Stimulated activated CD8-positive, alpha-beta memory T cell treated with anti-CD3 and anti-CD28 coated beads, Interleukin-2, amount 100 ng/mL, for 48 hours (primary cell): Measurements from ENCODE around the gene FUT9.

Experiments used
- DNase-seq, 2 donors: peaks; one replicate each; pipeline ENCODE4 v3.0.0-alpha.2; 2020; ENCODE audit warnings: low read depth in 2 of 2

Gene FUT9

DNA sequence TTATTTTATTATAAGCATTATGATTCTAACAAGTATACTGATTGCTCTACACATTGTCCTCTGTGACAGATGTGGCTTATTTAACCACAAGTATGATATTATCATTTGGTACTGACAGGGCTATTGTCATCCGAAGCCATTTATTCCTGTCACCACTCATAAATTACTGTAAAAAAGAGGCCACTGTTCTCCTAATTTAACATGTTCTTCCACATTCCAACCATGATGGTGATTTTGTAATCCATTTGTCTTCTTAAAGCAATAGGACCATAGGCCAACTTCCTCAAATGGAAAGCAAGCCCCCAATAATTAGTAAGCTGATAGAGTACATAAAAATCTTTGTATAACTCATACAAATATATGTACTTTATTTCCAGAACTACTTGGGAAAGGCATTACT lies 50.6 kb downstream of the FUT9 start:
- DNase-seq: no peak

- no peak for DNase-seq
Observed at GRCh38 chr6:96073555-96073954, 57.8 kb downstream of the FUT9 start.

DNA sequence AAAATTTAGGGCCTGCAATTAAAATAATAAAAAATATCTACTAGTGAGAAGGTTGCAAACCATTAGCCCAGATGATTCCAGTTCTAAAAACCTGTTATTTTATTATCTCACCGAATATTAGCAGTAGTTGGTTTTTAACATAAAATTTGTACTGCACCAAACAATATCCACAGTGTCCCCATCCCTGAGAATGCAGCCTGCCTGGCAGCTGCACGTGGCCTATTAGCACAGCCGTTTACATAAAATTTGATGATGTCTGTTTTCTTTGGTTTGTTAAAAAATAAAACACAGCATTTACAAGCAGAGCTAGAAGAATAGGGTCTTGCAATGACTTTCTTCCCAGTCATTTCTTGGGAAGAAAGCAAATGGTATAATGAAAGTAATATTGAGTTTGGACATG lies 58.2 kb downstream of the FUT9 start:
- no peak for DNase-seq

- no peak for DNase-seq
Observed at GRCh38 chr6:96075826-96076225, 60.1 kb downstream of the FUT9 start.

GRCh38 chr6:96086745-96087144 lies 71.0 kb downstream of the FUT9 start:
- no peak for DNase-seq

DNA sequence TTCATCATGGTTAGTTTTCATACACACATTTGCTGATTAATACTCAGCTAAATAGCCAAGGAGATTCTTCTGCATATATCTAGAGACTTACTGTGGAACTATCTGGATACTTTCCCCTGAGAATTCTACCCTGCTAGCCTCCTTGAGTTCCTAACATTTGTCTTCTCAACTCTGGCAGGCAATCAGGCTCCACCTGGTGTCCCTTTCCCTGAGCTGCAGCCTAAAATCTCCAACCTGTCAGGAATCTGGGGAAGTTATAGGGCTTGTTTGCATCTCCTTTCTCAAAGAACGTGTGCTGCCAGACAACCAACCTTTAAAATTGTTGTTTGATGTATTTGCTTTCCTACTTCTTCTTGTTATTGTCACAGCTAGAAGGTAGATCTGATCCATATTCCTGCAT lies 73.4 kb downstream of the FUT9 start:
- no peak for DNase-seq

DNA sequence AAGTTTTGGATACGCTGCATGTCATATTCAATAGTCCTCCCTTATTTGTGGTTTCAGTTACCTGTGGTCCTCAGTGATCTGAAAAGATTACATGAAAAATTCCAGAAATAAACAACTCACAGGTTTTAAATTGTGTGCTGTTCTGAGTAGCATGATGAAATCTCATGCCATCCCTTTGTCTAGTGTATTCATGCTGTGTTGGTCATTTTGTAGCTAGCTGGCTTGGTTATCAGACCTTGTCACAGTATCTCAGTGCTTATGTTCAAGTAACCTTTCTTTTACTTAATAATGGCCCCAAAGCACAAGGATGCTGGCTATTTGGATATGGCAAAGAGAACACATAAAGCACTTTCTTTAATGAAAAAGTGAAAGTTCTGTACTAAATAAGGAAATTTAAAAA lies 78.3 kb downstream of the FUT9 start:
- no peak for DNase-seq

DNA sequence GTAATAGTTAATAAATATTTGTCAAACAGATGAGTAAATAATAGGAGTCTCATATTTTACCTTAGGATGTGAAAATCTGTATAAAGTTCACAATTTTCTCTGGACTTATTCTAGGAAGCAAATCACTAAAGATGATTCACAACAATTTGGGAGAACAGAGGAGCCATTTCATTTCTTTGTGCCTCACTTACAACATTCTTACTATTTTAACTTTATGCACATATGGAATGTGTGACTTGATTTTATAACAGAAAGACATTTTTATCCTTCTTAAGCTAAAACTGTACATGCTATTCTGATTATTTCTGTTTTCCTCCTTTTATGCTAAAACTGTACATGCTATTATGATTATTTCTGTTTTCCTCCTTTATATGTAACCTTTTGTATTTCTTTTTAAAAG lies 83.3 kb downstream of the FUT9 start:
- DNase-seq: no peak

GRCh38 chr6:96101564-96101963 lies 85.8 kb downstream of the FUT9 start:
- no peak for DNase-seq

GRCh38 chr6:96104910-96105309 lies 89.1 kb downstream of the FUT9 start:
- DNase-seq: no peak

DNA sequence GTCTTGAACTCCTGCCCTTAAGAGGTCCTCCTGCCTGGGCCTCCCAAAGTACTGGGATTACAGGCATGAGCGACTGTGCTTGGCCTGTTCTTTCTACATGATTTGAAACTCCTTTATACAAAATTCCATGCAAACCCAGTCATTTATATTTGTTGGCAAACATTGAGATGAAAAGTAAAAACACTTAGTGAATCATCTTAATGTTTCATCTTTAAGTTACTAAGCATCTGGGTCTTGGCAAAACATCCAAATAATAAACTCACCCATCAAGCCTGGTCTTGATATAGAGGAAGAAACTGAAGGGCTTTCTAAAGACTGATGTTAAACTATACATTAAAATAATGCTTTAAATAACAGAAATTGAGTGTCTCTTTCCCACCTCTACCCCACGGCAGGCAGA lies 95.1 kb downstream of the FUT9 start:
- DNase-seq: no peak

- no peak for DNase-seq
Observed at GRCh38 chr6:96116674-96117073, 100.9 kb downstream of the FUT9 start.

GRCh38 chr6:96124778-96125177 lies 109.0 kb downstream of the FUT9 start:
- DNase-seq: no peak

DNA sequence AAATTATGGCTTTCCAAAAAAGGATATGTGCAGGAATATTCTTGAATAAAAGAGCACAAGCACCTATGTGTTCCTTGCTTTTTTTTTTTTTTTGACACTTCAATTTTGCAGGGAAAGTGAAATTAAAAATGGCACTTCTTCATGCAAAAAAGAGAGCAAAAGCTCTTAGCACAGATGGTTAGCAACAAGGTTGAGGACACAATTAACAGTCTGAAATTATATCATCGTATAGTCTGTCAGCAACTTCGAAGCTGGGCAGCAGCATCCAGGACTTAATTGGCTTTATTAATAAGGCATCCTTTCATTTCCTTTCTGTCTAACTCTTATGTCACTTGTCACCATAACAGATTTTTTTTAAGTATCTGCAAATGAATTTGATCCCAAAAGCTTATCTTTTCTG lies 122.6 kb downstream of the FUT9 start:
- DNase-seq: no peak

- no peak for DNase-seq
Observed at GRCh38 chr6:96142142-96142541, 126.4 kb downstream of the FUT9 start.

DNA sequence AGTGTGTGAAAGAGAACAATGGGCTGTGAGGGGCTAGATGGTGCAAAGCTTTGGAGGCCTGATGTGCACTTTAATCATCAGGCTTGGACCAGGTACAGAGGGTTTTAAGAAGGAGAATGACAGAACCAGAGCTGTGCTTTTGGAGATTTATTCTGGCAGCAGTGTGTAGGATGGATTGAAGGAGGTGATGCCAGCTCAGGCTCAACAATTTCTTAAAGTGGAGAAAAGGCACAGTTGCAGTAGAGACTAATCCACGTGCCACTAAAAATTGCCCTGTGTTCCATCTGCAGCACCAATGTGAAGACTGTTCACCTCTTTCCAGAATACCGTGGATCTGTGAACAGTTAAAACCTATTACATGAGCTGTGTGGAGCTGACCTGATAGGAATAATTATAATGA lies 134.7 kb downstream of the FUT9 start:
- no peak for DNase-seq

- DNase-seq: no peak
Observed at GRCh38 chr6:96151707-96152106, 135.9 kb downstream of the FUT9 start.

- DNase-seq: no peak
Observed at GRCh38 chr6:96152114-96152708, 136.4 kb downstream of the FUT9 start.

GRCh38 chr6:96153775-96154174 lies 138.0 kb downstream of the FUT9 start:
- DNase-seq: no peak

- DNase-seq: no peak
Observed at GRCh38 chr6:96156425-96156824, 140.7 kb downstream of the FUT9 start.

- no peak for DNase-seq
Observed at GRCh38 chr6:96157018-96157565, 141.3 kb downstream of the FUT9 start.

GRCh38 chr6:96162711-96163120 lies 146.9 kb downstream of the FUT9 start:
- no peak for DNase-seq

- DNase-seq: no peak
Observed at GRCh38 chr6:96164802-96165201, 149.0 kb downstream of the FUT9 start.

GRCh38 chr6:96171112-96171511 lies 155.3 kb downstream of the FUT9 start:
- DNase-seq: no peak
